Ovary (tissue), 3 donors: Measurements from ENCODE around the gene TP53.

ENCODE experiments used
- CTCF ChIP-seq, 3 donors: fragments of 450-650 bp in 2 of 3; fragments of 200-600 bp in 1 of 3; IDR thresholded peaks; one replicate each; pipeline versions ENCODE4 v1.5.1 to v1.8.0; 2016 to 2022; ENCODE audit warnings: antibody characterized with exemption in 3 of 3, mild to moderate bottlenecking in 1 of 3
- POLR2A ChIP-seq: fragments of 450-650 bp; IDR thresholded peaks from one replicate; pipeline ENCODE4 v1.6.1; 2017; ENCODE audit warnings: antibody characterized with exemption, mild to moderate bottlenecking, moderate library complexity
- donor health status: DM: no; HTN: no; CAD: no.

GRCh38 chr17:7714721-7715594 is 27.7 kb upstream of the TP53 start:
- TF ChIP-seq POLR2A: no peak
- TF ChIP-seq CTCF (IDR thresholded peaks at IDR 0.05): no peak
